Tibial nerve (tissue), 4 donors: ENCODE data around the gene APOA1. TPM values are rescaled to one million over a fixed set of nuclear protein-coding genes. Genes with fewer than 3 reads are reported as not detected.

Experiments
- DNase-seq, 2 donors: peaks; one replicate each; pipeline ENCODE4 v3.0.0-alpha.2; 2019; ENCODE audit warnings: low spot score in 2 of 2
- H3K27ac ChIP-seq, 4 donors: fragments of 200-600 bp; sonication (generic) in 3 of 4; one replicate each; pipeline ENCODE4 v1.5.1; 2017 to 2019; ENCODE audit warnings: mild to moderate bottlenecking in 1 of 4
- H3K27me3 ChIP-seq, 2 donors: fragments of 200-600 bp; sonication (generic) in 1 of 2; one replicate each; pipeline versions ENCODE4 v1.5.1 to v1.6.0; 2017 to 2019
- H3K36me3 ChIP-seq, 3 donors: fragments of 200-600 bp; sonication (generic); one replicate each; pipeline ENCODE4 v1.5.1; 2018 to 2019
- H3K4me1 ChIP-seq, 4 donors: fragments of 200-600 bp; sonication (generic) in 3 of 4; one replicate each; pipeline ENCODE4 v1.5.1; 2017 to 2019
- H3K4me3 ChIP-seq, 4 donors: fragments of 200-600 bp; sonication (generic) in 3 of 4; one replicate each; pipeline ENCODE4 v1.5.1; 2017 to 2019; ENCODE audit warnings: mild to moderate bottlenecking in 1 of 4, moderate library complexity in 1 of 4
- H3K9me3 ChIP-seq, 4 donors: fragments of 200-600 bp; sonication (generic) in 3 of 4; one replicate each; pipeline ENCODE4 v1.5.1; 2017 to 2019
- EP300 ChIP-seq, 2 donors: sonication (generic); formaldehyde crosslinking; IDR thresholded peaks; one replicate each; pipeline ENCODE4 v1.6.1; 2017; ENCODE audit warnings: antibody characterized with exemption in 2 of 2, mild to moderate bottlenecking in 1 of 2
- POLR2A ChIP-seq, 2 donors: fragments of 450-650 bp; IDR thresholded peaks; one replicate each; pipeline ENCODE4 v1.6.1; 2017; ENCODE audit warnings: antibody characterized with exemption in 2 of 2, mild to moderate bottlenecking in 2 of 2, moderate library complexity in 2 of 2
- WGBS, 2 donors: methylation state at CpG; one replicate each; pipeline ENCODE4 v1.1.5; 2018; 5-methylcytosine and 5-hydroxymethylcytosine counted together
- total RNA-seq, 4 donors: library from RNA; depleted of rRNA; stranded (reverse); fragments of >200 nt; gene quantifications; one replicate each; pipeline ENCODE4 v1.1.0, GENCODE V29; 2016
- TF ChIP-seq, protein P1 (sequence below), 5 experiments: fragments of 200-600 bp in 3 of 5; fragments of 450-650 bp in 2 of 5; sonication (generic) in 3 of 5; IDR thresholded peaks; one replicate each; pipeline ENCODE4 v1.5.1; 2016 to 2019; ENCODE audit warnings: antibody characterized with exemption in 5 of 5, mild to moderate bottlenecking in 3 of 5, moderate library complexity in 2 of 5

The APOA1 gene
- 1 to 10 TPM; 4.1 to 8.4 (median 6.5) TPM for total RNA-seq

DNA sequence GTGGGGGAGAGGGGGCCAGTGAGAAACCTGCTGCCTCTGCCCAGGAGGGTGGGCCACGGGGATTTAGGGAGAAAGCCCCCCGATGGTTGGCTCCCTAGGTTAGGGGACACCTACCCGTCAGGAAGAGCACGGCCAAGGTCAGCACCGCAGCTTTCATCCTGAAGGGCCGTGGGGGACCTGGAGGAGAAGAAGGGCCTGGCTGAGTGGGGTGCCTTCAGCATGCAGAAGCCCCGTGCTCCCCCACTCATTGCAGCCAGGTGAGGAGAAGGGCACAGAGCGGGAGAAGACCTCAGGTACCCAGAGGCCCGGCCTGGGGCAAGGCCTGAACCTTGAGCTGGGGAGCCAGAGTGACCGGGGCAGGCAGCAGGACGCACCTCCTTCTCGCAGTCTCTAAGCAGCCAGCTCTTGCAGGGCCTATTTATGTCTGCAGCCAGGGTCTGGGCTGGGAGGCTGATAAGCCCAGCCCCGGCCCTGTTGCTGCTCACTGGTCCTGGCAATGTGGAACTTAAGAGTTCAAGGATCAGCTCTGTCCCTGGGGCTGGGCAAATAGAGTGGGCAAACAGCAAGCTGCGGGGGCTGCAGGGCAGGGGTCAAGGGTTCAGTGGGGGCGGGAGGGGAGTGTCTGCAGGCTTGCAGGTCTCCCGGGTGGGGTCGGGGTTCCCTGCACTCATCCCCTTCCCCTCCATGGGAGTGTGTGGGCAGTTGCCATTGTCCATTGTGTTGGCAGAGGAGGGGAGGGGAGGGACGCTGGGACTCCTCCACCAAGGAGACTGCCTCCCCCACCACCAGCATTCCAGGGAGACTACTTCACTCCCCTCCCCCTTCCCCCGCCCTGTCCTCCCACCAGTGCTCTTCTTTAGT is at the start of gene APOA1:
APOA1 (minus strand) TSS at position 392 of the 861 bp plus-strand sequence; CDS start at position 157, 235 bp downstream.
- H3K27me3 ChIP-seq, result no peaks in the 10 kb centered on the region
- peaks cover 0 to 2% (median 0%) of the 10 kb centered on the region in 3 donors for H3K36me3 ChIP-seq
- peak within 1 kb of the TSS in 3 of 4 donors; percentile 71 to 79 (median 76) for H3K27ac ChIP-seq
- no peak for DNase-seq
- H3K4me3 ChIP-seq, result no peak within 1 kb of the TSS
- WGBS, 2 donors, result 50 to 54% methylated on average over 18 of the region's 19 CpGs
- peaks cover 0 to 59% (median 20%) of the 10 kb centered on the region in 4 donors for H3K4me1 ChIP-seq
- no peaks in the 10 kb centered on the region for H3K9me3 ChIP-seq
- TF ChIP-seq, protein P1, sequence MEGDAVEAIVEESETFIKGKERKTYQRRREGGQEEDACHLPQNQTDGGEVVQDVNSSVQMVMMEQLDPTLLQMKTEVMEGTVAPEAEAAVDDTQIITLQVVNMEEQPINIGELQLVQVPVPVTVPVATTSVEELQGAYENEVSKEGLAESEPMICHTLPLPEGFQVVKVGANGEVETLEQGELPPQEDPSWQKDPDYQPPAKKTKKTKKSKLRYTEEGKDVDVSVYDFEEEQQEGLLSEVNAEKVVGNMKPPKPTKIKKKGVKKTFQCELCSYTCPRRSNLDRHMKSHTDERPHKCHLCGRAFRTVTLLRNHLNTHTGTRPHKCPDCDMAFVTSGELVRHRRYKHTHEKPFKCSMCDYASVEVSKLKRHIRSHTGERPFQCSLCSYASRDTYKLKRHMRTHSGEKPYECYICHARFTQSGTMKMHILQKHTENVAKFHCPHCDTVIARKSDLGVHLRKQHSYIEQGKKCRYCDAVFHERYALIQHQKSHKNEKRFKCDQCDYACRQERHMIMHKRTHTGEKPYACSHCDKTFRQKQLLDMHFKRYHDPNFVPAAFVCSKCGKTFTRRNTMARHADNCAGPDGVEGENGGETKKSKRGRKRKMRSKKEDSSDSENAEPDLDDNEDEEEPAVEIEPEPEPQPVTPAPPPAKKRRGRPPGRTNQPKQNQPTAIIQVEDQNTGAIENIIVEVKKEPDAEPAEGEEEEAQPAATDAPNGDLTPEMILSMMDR (IDR thresholded peaks at IDR 0.05), result no peak
- no peak for TF ChIP-seq EP300 (IDR thresholded peaks at IDR 0.05)
- TF ChIP-seq POLR2A (IDR thresholded peaks at IDR 0.05), result no peak

DNA sequence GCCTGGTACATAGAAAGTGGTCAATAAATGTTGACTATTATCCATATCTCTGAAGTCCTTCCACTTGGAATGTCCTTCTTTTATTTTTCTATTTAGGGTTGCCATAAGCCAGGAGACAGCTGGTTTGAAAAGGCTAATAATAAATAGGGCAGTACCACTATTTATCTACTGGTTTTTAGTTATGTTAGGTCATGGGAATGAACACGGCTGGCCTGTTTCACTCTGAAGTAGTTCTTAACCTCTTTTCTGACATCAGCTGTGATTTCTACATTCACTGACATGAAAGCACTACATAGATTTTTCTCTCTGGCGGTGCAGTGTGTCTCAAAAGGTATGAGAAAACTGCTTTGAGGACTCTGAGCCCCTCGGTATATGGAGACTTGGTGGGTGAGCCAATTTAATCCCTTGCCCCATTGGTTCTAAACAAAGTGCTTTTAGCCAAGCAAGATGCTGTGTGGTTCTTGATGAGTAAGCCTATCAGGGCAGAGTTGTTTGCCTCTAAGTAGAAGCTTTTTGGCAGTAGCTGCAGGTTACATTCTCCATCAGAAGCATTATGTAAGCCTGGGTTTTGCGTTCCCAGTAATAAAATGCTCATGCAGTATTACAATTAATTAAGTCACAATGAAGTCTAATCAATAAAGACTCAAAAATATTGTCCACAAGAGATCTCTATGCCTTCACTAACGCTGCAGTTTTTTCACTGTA is 48.7 kb upstream of the APOA1 start:
- H3K36me3 ChIP-seq, result no peaks in the 10 kb centered on the region
- no peak overlapping the region for H3K4me3 ChIP-seq
- H3K4me1 ChIP-seq, result peaks cover 0 to 17% (median 4%) of the 10 kb centered on the region in 4 donors
- WGBS, 2 donors, result 51 to 55% methylated on average over 5 of the region's 5 CpGs
- no peaks in the 10 kb centered on the region for H3K9me3 ChIP-seq
- TF ChIP-seq POLR2A (IDR thresholded peaks at IDR 0.05), result no peak
- TF ChIP-seq, protein P1 (IDR thresholded peaks at IDR 0.05), result no peak
- TF ChIP-seq EP300 (IDR thresholded peaks at IDR 0.05), result no peak
- no peaks in the 10 kb centered on the region for H3K27me3 ChIP-seq
- peak overlapping the region in 2 of 4 donors; percentile 58 to 78 for H3K27ac ChIP-seq
- no peak for DNase-seq

DNA sequence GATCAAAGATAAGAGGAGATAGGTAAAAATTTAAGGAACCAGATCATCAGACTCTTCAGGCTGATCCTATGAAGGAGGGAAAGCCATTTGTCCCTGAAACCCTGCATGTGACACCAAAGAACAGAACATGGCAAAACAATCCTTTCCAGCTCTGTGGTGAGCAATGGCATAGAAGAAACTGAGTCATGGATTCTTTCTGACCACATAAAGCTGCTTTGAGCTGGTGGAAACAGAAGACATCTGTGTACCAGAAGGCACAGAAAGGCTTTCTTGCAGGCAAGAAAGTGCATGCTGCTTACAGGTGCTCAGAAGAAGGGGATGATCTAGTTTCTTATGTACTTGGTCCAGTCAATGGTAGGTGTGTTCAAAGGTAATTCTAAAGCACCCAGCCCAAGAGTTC is 45.0 kb upstream of the APOA1 start:
- no peaks in the 10 kb centered on the region for H3K27me3 ChIP-seq

DNA sequence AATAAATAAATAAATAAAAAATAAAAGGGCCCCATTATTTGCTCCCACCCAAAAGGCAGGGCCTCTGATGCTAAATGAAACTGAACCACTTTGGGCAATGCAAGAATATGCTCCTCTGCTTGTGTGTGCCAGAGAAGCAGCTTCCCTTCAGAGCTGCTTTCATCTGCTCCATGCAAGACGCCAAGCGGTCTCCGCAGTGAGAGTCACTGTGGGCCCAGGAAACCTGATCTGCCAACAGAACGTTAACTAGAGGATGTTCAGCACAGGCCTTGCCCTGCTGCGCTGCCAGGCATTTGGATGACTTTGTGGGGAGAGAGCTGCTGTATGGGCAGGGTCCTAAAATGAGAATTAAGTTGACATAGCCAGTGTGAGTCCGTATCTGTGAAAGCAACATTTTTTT is 43.7 kb upstream of the APOA1 start:
- Histone ChIP-seq H3K36me3 (peaks cover 0 to 10% (median 0%) of the 10 kb centered on the region in 3 donors), H3K27ac (peak overlapping the region in 2 of 4 donors; percentile 1 to 67), H3K4me3 (no peak overlapping the region), H3K9me3 (no peaks in the 10 kb centered on the region), H3K4me1 (peaks cover 0 to 9% (median 2%) of the 10 kb centered on the region in 4 donors), H3K27me3 (no peaks in the 10 kb centered on the region)
- WGBS, 2 donors, result 76 to 80% methylated on average over 6 of the region's 6 CpGs
- no peak for TF ChIP-seq EP300 (IDR thresholded peaks at IDR 0.05)
- TF ChIP-seq, protein P1 (IDR thresholded peaks at IDR 0.05), result no peak
- TF ChIP-seq POLR2A (IDR thresholded peaks at IDR 0.05), result no peak
- DNase-seq, result no peak

More for the DNA sequence above, 45.0 kb upstream of the APOA1 start:
- H3K9me3 ChIP-seq, result no peaks in the 10 kb centered on the region
- H3K36me3 ChIP-seq, result no peaks in the 10 kb centered on the region
- H3K27ac ChIP-seq, result peak overlapping the region in 1 of 4 donors; percentile 67
- peaks cover 0 to 17% (median 4%) of the 10 kb centered on the region in 4 donors for H3K4me1 ChIP-seq
- H3K4me3 ChIP-seq, result no peak overlapping the region
- TF ChIP-seq EP300 (IDR thresholded peaks at IDR 0.05) (no peak), POLR2A (IDR thresholded peaks at IDR 0.05) (no peak)
- TF ChIP-seq, protein P1 (IDR thresholded peaks at IDR 0.05), result no peak
- DNase-seq, result no peak
